ENCODE results near the gene HM13. TPM values are rescaled to one million over a fixed set of nuclear protein-coding genes. Genes with fewer than 3 reads are reported as not detected.
"Not testable (repeated sequence)": the region's sequence is repeated elsewhere in the genome, so short reads cannot be mapped to it uniquely, and the experiment has no call there.

HM13 gene
- total RNA-seq, 1 experiment from 2014 or later: 183 TPM

DNA sequence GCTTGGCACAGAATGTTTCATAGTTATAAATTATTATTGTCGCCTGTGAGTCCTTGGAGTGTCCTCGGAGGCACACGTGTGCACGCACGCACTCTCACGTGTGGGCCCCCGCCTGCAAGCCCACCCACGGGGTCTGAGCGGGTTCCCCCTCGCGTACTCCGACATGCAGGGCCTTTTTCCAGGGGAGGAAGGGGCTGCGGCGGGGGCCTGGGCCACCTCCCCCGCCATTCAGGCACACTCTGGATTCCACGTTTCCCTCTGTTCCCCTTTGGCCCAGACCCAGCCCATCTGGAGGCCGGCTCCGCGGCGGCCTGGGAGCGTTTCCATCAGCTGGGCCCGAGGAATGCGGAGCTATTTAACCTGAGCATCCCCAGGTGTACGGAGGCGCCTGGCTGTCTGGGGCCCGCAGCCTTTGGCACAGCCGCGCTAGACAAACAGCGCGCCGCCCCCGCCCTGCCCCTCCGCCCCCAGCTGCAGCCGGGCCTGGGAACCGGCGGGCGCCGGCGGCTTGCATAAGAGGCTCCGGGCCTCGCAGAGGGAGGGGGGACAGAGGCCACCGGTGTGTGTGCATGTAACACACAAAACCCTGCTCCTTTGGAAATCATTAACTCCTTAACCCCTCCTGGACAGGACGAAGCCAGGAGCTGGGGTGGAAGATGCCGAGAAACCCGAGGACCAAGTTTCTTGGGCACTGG is 94.2 kb downstream of the HM13 start:
- Histone ChIP-seq H3K36me3 (ENCODE audit: control insufficient read depth in 1 of 2, insufficient read depth in 2 of 2, low read length in 2 of 2) (peaks cover 0 to 13% of the 10 kb centered on the region in 2 experiments; a peak in 2 of 4 replicates), H3K27ac (ENCODE audit: low read depth, low read length) (peak overlapping the region; percentile 98), H3K79me2 (ENCODE audit: insufficient read depth, low read length) (peaks cover 27% of the 10 kb centered on the region), H4K20me1 (ENCODE audit: insufficient read depth) (no peaks in the 10 kb centered on the region; the same call in 1 of the 2 replicates), H2AFZ (ENCODE audit: low read depth, low read length, poor library complexity, severe bottlenecking) (no peak overlapping the region), H3K9ac (ENCODE audit: low read length) (peak overlapping the region; percentile 99), H3K4me3 (replicated peaks in 1 of 2; ENCODE audit: low read depth in 1 of 2, low read length in 2 of 2) (peak overlapping the region; percentile 13 to 96; a peak in 2 of 4 replicates), H3K27me3 (ENCODE audit: insufficient read depth, low read length) (no peaks in the 10 kb centered on the region), H3K4me2 (ENCODE audit: low read length) (peak overlapping the region; percentile 75), H3K4me1 (ENCODE audit: control insufficient read depth in 1 of 2, insufficient read depth in 2 of 2, low read length in 2 of 2) (peaks cover 58 to 95% of the 10 kb centered on the region in 2 experiments), H3K9me3 (ENCODE audit: control insufficient read depth in 1 of 2, insufficient read depth in 1 of 2, low read depth in 1 of 2, low read length in 2 of 2) (no peaks in the 10 kb centered on the region), H3K9me2 (ENCODE audit: insufficient read depth) (no peaks in the 10 kb centered on the region)
- ATAC-seq (peak; percentile 33), DNase-seq (ENCODE audit: low read depth, low spot score) (peak; percentile 91)
- ChIA-PET CTCF (interaction anchor here (1.3 to 8.2 kb wide), 4 partner anchors 38 to 116 kb away, joined by 4 to 589 read pairs (median 132); no protein-coding TSS in a partner anchor), POLR2A (interaction anchor here (0.6 to 20.0 kb wide), 12 partner anchors 12 to 116 kb away, joined by 3 to 1106 read pairs (median 4); a partner anchor contains a TSS), RAD21 (ENCODE audit: low non-redundant PET in 1 of 2, low total read pairs in 2 of 2, uncharacterized antibody in 2 of 2, unreplicated experiment in 2 of 2) (interaction anchor here (0.7 to 2.7 kb wide), 7 partner anchors 12 to 48 kb away, joined by 3 to 9 read pairs (median 3); no protein-coding TSS in a partner anchor)
- intact Hi-C loops (cut with micrococcal nuclease): loop anchor here (1.0 kb wide), 1 partner anchor 35 kb away; no protein-coding TSS in a partner anchor
- BruUV-seq (replicated peaks): no TSS peak
- no peak for TF ChIP-seq RAD21 (IDR thresholded peaks at IDR 0.05; ENCODE audit: low read depth)
- no peak for TF ChIP-seq SP1 (IDR thresholded peaks at IDR 0.05; ENCODE audit: low read depth)
- TF ChIP-seq, protein P1, sequence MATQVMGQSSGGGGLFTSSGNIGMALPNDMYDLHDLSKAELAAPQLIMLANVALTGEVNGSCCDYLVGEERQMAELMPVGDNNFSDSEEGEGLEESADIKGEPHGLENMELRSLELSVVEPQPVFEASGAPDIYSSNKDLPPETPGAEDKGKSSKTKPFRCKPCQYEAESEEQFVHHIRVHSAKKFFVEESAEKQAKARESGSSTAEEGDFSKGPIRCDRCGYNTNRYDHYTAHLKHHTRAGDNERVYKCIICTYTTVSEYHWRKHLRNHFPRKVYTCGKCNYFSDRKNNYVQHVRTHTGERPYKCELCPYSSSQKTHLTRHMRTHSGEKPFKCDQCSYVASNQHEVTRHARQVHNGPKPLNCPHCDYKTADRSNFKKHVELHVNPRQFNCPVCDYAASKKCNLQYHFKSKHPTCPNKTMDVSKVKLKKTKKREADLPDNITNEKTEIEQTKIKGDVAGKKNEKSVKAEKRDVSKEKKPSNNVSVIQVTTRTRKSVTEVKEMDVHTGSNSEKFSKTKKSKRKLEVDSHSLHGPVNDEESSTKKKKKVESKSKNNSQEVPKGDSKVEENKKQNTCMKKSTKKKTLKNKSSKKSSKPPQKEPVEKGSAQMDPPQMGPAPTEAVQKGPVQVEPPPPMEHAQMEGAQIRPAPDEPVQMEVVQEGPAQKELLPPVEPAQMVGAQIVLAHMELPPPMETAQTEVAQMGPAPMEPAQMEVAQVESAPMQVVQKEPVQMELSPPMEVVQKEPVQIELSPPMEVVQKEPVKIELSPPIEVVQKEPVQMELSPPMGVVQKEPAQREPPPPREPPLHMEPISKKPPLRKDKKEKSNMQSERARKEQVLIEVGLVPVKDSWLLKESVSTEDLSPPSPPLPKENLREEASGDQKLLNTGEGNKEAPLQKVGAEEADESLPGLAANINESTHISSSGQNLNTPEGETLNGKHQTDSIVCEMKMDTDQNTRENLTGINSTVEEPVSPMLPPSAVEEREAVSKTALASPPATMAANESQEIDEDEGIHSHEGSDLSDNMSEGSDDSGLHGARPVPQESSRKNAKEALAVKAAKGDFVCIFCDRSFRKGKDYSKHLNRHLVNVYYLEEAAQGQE (IDR thresholded peaks at IDR 0.05; ENCODE audit: low read depth): no peak
- no peak for TF ChIP-seq FOSL1 (IDR thresholded peaks at IDR 0.05; ENCODE audit: low read depth)
- TF ChIP-seq CBX3 (IDR thresholded peaks at IDR 0.05; ENCODE audit: low read depth): no peak
- TF ChIP-seq POLR2AphosphoS5 (IDR thresholded peaks at IDR 0.05; ENCODE audit: low read depth, low read length): peak; percentile 81
- TF ChIP-seq EZH2phosphoT487 (IDR thresholded peaks at IDR 0.05; ENCODE audit: borderline replicate concordance): no peak
- TF ChIP-seq TCF7L2 (IDR thresholded peaks at IDR 0.05; ENCODE audit: borderline replicate concordance, extremely low read depth, insufficient read depth, insufficient read length): peak; percentile 100
- TF ChIP-seq SRF (IDR thresholded peaks at IDR 0.05; ENCODE audit: low read depth): no peak
- TF ChIP-seq, protein P2, sequence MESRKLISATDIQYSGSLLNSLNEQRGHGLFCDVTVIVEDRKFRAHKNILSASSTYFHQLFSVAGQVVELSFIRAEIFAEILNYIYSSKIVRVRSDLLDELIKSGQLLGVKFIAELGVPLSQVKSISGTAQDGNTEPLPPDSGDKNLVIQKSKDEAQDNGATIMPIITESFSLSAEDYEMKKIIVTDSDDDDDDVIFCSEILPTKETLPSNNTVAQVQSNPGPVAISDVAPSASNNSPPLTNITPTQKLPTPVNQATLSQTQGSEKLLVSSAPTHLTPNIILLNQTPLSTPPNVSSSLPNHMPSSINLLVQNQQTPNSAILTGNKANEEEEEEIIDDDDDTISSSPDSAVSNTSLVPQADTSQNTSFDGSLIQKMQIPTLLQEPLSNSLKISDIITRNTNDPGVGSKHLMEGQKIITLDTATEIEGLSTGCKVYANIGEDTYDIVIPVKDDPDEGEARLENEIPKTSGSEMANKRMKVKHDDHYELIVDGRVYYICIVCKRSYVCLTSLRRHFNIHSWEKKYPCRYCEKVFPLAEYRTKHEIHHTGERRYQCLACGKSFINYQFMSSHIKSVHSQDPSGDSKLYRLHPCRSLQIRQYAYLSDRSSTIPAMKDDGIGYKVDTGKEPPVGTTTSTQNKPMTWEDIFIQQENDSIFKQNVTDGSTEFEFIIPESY (IDR thresholded peaks at IDR 0.05; ENCODE audit: extremely low read depth, insufficient replicate concordance, low read length): peak; percentile 36
- TF ChIP-seq ZNF274 (IDR thresholded peaks at IDR 0.05; ENCODE audit: low read depth, low read length): no peak
- TF ChIP-seq EZH2 (IDR thresholded peaks at IDR 0.05): no peak

DNA sequence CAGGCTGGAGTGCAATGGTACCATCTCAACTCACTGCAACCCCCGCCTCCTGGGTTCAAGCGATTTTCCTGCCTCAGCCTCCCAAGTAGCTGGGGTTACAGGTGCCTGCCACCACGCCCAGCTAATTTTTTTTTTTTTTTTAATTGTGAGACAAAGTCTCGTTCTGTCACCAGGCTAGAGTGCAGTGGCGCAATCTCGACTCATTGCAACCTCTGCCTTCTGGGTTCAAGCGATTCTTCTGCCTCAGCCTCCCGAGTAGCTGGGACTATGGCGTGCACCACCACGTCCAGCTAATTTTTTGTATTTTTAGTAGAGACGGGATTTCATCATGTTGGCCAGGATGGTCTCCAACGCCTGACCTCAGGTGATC is 98.0 kb downstream of the HM13 start:
- Histone ChIP-seq H3K27ac (ENCODE audit: low read depth, low read length) (peak overlapping the region; percentile 98), H3K4me1 (ENCODE audit: control insufficient read depth in 1 of 2, insufficient read depth in 2 of 2, low read length in 2 of 2) (peaks cover 48 to 58% of the 10 kb centered on the region in 2 experiments), H3K9ac (ENCODE audit: low read length) (peak overlapping the region; percentile 47)
- not testable (repeated sequence) for DNase-seq (ENCODE audit: low read depth, low spot score); H4K20me1 ChIP-seq (ENCODE audit: insufficient read depth); ATAC-seq; H3K36me3 ChIP-seq (ENCODE audit: control insufficient read depth in 1 of 2, insufficient read depth in 2 of 2, low read length in 2 of 2); H3K79me2 ChIP-seq (ENCODE audit: insufficient read depth, low read length); H3K4me2 ChIP-seq (ENCODE audit: low read length); BruUV-seq (replicated peaks); H3K9me3 ChIP-seq (ENCODE audit: control insufficient read depth in 1 of 2, insufficient read depth in 1 of 2, low read depth in 1 of 2, low read length in 2 of 2); H3K27me3 ChIP-seq (ENCODE audit: insufficient read depth, low read length); H3K4me3 ChIP-seq (replicated peaks in 1 of 2; ENCODE audit: low read depth in 1 of 2, low read length in 2 of 2); H3K9me2 ChIP-seq (ENCODE audit: insufficient read depth); H2AFZ ChIP-seq (ENCODE audit: low read depth, low read length, poor library complexity, severe bottlenecking)
- RAD21 ChIA-PET (ENCODE audit: low non-redundant PET in 1 of 2, low total read pairs in 2 of 2, uncharacterized antibody in 2 of 2, unreplicated experiment in 2 of 2): interaction anchor here (0.6 to 4.6 kb wide), 20 partner anchors 9 to 199 kb away, joined by 3 to 102 read pairs (median 6); no protein-coding TSS in a partner anchor
- CTCF ChIA-PET: interaction anchor here (0.6 to 8.2 kb wide), 29 partner anchors 8 to 298 kb away, joined by 3 to 589 read pairs (median 4); partner anchors contain the start of genes BCL2L1, DEFB123 and ID1
- intact Hi-C loops (cut with micrococcal nuclease): loop anchor here (2.0 to 5.0 kb wide), 4 partner anchors 97 to 300 kb away; partner anchors contain the start of gene HM13
- POLR2A ChIA-PET: interaction anchor here (0.9 to 20.0 kb wide), 13 partner anchors 8 to 111 kb away, joined by 3 to 1106 read pairs (median 5); a partner anchor contains a TSS

Measured in HCT116 (cell line).